HG02759 (cell line): ENCODE data around the gene PNPLA7.
A peak's percentile ranks its signal among the peaks of the same experiment; 100 is the strongest.
"Not testable (repeated sequence)": the region's sequence is repeated elsewhere in the genome, so short reads cannot be mapped to it uniquely, and the experiment has no call there.

Experiments used
- ATAC-seq: cut with Tn5 transposase; IDR thresholded peaks from one replicate; pipeline ENCODE4 v1.9.1; 2021; ENCODE audit warnings: mild to moderate bottlenecking, moderate library complexity; ENCODE audit not compliant: unreplicated experiment

The PNPLA7 gene

DNA sequence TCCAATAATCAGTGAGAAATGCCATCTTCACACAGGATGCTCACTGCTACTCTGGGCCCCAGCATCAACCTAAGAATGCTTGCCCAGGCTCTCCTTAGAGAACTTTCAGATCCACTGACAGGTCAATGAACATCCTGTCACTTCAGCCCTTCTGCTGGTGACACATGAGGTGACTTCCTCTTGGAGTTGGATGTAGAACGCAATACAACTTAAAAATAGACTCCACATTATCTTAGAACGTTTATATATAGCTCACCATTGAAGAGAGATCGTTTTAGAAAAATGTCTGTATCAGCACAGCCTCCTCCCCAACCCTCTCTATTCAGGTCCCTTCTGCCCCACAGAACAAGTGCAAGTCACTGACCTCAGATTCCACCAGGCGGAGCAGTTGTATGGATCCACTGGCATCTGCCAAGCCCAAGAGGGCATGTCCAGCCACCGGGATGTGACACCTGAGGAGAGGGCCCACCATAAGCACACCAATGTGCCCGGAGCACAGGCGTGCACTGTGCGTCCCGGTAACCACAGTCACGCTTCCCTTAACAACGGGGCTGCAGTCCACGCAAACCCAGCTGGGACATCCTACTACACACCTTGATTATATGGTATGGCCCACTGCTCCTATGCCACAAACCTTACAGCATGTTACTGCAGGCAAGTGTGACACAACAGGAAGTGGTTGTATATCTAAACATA, 25.7 kb upstream of the PNPLA7 start:
- ATAC-seq = no peak

GRCh38 chr9:137575364-137575715, 25.1 kb upstream of the PNPLA7 start:
- no peak for ATAC-seq

DNA sequence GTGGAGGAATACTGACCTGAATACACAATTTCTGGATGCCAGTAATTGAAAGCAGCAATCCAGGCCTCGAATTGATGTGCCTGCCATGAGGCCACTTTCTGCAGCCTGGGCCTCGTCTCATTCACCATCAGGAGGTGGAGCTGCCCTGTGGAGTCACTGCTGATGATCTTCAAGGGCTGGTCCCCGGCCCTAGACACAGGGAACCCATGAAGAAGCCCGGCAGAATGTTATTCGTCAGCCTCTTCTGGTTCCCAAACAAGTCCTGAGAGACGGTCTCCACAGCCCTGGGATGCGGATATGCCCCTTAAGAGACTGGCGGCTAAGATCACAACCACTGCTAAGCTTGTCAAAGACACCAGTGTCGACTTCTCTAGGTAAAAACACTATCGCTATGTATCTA, 24.0 kb upstream of the PNPLA7 start:
- ATAC-seq = no peak

DNA sequence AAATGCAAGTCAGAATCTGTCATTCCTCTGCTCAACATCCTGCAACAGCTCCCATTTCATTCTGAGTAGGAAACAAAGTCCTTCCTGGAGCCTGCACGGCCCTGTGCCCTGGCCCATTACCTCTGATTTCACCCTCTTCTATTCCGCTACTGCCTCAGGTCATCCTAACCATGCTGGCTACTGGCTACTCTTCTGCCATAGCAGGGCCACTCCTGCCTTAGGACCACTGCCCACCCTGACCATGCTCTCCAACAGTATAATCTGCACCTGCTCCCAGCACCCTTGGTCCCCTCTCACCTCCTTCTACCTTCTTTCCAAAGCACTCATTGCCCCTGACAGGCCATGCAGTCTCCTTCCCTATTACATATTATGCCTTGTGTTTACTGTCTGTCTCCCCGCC, 20.4 kb upstream of the PNPLA7 start:
- no peak for ATAC-seq

GRCh38 chr9:137569609-137570203, 19.5 kb upstream of the PNPLA7 start:
- ATAC-seq = no peak

DNA sequence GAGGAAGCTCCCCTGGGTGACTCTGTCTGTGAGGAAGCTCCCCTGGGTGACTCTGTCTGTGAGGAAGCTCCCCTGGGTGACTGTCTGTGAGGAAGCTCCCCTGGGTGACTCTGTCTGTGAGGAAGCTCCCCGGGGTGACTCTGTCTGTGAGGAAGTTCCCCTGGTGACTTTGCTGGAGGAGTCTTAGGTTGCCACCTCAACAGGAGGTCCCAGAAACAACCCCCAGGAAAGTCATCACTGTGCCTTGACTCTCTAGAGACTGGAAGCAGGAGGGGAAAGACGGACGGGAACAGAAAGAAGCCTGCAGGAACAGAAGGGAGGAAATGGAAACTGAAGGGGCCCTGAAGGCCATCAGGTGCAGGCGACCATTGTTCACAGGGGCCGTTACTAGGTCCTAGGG, 18.2 kb upstream of the PNPLA7 start:
- not testable (repeated sequence) for ATAC-seq

- ATAC-seq = no peak
Measured at GRCh38 chr9:137564817-137565411, 14.7 kb upstream of the PNPLA7 start.

- no peak for ATAC-seq
Measured at GRCh38 chr9:137564134-137564533, 13.9 kb upstream of the PNPLA7 start.

- no peak for ATAC-seq
Measured at GRCh38 chr9:137558127-137558526, 7.9 kb upstream of the PNPLA7 start.

DNA sequence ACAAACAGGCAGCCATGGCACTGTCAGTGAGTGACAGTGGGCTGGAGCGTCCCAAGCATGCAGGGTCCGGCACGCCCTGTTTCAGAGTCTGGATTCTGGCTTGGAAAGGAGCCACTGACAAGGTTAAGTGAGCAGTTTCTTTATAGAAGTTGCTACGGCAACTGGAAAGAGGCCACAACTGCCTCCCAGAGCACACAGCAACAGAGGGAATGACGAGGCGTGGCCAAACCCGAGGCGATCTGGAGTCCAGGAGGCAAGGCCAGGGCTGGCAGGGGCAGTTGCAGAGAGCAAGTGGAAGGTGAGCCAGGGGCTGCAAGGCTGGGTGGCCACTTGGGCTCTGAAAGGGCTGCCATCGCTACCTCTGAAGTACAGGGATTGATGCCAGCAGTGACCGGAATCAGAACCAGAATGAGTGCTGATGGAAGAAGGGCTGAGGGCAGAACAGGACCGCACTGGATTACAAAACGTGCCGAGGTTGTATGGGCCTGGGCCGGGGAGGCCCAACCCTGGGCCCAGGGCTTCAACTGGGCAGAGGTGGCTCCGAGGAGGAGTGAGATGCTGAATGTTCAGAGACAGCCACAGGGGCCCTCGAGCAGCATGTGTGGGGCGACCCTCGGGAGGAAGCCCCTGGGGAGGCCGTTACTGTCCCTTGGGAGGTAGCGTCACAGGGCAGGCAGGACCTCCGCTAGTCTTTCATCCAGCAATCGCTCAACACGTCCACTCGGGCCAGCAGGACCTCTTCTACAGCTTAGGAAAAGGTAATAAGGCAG, 6.1 kb upstream of the PNPLA7 start:
- no peak for ATAC-seq

DNA sequence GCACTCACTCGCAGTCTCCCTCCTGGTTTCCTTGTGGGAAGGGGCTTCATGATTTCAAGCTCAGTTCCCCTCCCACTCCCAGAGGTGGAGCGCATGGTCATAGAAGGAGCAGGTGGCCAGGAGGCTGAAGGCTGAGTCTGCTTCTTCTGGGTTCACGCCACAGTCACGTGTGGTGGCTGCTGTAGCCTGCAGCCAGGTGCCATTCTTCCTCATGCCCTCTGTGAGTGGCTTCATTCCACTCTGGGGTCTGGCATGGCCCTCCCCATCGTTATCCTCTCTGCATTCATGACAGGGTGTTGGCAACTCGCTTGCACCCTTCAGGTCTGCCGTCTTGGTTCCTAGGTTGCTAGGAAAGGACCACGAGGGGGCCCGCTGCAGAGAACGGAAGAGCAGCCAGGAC, 5.0 kb upstream of the PNPLA7 start:
- no peak for ATAC-seq

DNA sequence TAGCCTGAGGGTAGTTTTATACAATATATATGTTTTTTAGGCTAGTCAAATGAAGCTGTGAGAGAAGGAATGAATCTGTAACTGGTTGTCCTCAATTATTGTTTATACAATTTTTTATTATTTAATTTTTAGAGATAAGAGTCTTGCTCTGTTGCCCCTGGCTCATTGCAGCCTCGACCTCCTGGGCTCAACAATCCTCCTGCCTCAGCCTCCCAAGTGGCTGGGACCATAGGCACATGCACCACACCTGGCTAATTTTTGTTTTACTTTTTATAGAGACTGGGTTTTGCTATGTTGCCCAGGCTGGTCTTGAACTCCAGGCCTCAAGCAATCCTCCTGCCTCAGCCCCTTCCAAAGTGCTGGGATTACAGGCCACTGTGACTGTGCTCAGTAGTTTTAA, 4.1 kb upstream of the PNPLA7 start:
- no peak for ATAC-seq

DNA sequence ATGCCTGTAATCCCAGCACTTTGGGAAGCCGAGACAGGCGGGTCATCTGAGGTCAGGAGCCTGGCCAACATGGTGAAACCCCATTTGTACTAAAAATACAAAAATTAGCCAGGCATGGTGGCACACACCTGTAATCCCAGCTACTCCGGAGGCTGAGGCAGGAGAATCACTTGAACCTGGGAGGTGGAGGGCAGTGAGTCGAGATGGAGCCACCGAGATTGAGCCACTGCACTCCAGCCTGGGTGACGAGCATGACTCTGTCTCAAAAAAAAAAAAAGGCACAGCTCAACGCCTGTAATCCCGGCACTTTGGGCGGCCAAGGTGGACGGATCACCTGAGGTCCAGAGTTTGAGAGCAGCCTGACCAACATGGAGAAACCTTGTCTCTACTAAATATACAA, 3.5 kb upstream of the PNPLA7 start:
- not testable (repeated sequence) for ATAC-seq

- no peak for ATAC-seq
Measured at GRCh38 chr9:137552022-137552768, 2.0 kb upstream of the PNPLA7 start.

GRCh38 chr9:137551264-137552021, 1.2 kb upstream of the PNPLA7 start, which contains the start of gene MRPL41:
Gene MRPL41, plus strand, starts transcription at chr9:137551879. Its CDS starts 203 bp downstream, at chr9:137552082.
- peak; percentile 85 for ATAC-seq

DNA sequence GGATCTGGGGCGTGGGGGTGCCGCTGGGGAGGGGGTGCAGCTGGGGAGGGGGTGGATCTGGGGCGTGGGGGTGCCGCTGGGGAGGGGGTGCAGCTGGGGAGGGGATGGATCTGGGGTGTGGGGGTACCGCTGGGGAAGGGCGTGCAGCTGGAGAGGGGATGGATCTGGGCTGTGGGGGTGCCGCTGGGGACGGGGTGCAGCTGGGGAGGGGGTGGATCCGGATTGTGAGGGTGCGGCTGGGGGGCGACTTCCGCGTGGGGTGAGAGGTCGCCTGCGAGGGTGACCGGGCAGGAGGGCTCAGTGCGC, 709 bp upstream of the PNPLA7 start:
- ATAC-seq = not testable (repeated sequence)

GRCh38 chr9:137547687-137548543, 2.3 kb downstream of the PNPLA7 start:
- ATAC-seq = no peak

DNA sequence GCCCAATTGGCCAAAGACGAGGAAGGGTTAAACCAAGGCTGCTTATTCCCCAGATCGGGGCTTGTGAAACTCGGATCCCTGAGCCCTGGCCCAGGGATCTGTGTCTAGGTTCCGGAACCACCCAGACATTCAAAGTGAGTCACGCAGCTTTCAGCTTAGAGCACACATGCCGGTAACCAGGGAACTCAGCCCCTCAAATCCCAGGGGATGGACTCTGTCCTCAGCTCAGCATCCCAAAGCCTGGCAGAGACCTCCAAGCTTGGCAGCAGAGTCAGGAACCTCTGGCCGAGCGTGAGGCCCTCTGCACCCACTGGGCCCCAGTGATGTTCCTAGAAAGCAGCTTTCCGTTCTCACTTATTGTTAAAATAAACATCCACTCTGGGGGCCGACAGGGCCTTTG, 5.1 kb downstream of the PNPLA7 start:
- no peak for ATAC-seq

DNA sequence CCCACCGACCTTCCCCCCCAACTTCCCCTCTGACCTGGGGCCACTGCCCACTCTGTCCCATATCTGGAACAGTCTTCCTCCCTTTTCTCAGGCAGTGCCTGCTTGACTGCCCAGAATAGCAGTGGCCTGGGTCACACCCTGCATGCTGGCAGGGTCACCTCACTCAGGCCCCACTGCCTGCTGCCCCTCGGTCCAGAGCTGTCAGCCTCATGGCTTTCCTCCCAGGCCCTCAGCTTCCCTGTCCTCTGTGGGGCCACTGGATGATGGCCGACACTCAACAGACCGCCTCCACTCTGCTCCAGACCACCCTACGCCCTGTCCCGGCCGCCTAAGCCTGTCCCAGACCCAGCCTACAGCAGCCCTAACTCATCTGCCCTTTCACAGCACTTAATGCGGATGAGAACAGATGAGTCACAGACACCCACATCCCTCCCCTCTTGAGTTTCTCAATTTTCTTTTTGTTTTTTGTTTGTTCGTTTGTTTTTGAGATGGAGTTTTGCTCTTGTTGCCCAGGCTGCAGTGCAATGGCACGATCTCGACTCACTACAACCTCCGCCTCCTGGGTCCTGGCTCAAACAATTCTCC, 5.9 kb downstream of the PNPLA7 start:
- ATAC-seq = no peak
